HG03097 (cell line): Measurements from ENCODE around the gene LLGL2.
A peak's percentile ranks its signal among the peaks of the same experiment; 100 is the strongest.
"Not testable (repeated sequence)": the region's sequence is repeated elsewhere in the genome, so short reads cannot be mapped to it uniquely, and the experiment has no call there.

Experiments
- ATAC-seq: cut with Tn5 transposase; IDR thresholded peaks from one replicate; pipeline ENCODE4 v1.9.1; 2021; ENCODE audit not compliant: unreplicated experiment, low FRiP score

The LLGL2 gene

DNA sequence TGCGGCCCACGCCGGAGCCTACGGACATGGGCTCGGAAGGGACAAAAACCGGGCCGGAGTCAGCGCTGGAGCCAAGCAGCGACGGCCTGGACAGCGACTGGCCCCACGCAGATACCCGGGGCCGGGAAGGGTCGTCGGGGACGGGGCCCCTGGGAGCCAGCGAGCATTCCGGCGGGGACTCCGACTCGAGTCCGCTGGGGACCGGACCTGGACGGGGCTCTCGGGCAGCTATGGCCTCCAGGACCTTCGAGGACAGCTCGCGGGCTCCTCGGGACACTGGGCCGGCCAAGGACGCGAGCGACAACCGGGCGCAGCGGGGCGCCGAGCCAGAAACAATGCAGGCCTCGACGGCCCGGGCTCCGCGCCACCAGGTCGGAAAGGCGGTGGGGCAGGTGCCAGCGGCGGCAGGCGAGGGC is 63.1 kb downstream of the LLGL2 start:
- ATAC-seq = peak; percentile 12

DNA sequence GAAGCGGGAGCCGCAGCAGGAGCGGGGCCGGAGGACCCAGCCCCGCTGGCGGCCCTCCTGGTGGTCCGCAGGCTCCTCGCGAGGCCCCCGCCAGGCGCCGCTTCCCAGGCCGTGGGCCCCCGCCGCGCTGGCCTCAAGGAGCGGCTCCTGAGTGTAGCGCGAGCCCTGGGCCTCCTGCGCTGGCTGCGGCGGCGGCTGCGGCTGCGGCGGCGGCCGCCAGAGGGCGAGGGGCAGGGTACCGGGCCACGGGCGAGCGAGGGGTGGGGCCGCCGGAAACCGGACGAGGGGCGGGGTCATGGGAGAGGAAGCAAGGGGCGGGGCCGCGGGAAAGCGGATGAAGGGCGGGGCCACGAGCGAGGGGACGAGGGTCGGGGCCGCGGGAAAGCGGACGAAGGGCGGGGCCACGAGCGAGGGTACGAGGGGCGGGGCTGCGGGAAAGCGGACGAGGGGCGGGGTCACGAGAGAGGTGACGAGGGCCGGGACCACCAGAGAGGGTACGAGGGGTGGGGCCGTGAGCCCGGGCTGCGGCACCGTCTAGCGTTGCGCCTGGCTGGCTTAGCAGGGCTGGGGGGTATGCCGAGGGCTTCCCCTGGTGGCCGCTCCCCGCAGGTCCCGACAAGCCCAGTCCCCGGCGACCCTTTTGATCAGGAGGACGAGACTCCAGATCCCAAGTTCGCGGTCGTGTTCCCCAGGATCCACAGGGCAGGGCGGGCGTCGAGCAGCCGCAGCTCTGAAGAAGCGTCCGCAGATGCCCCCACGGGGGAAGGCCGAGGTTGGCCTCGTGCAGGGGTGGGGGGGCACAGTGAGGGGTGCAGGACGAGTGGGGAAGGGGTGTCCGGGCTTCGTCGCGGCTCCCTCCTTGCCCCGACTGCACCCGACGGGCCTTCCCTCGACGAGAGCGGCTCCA is 63.8 kb downstream of the LLGL2 start:
- peak; percentile 74 for ATAC-seq

DNA sequence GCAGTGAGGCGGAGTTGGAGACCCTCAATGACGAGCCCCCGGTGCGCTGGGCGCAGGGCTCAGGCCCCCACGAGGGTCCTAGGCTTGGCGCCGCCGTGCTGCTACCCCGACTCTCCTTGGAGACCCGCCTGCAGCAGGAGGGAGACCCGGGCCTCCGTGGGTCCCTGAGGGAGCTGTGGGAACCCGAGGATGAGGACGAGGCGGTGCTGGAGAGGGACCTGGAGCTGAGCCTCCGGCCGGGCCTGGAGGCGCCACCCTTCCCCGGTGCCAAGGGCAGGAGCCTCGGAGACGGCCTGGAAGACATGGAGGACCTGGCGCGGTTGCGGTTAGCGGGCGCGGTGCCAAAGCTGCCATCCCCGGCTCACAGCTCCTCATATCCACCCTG is 64.4 kb downstream of the LLGL2 start:
- no peak for ATAC-seq

DNA sequence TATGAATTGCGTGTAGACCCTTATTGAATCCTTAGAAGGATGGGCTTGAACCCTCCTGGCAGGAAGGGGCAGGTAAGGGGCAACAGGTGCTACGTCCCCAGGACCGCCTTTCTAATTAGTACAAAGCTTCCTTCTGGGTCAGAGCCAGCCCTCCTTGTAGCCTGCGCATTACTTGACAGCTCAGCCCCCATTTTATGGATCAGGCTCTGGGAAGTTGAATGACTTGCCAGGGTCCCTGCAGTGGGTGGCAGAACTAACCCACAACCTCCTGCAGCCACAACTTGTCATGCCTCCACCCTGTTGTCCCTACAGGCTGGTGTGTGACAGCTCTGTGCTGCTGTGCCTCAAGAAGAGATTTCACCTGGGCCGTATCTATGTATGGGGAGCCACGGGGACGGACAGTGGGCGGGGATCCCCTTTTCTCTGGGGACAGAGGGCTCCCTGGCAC is 64.8 kb downstream of the LLGL2 start:
- no peak for ATAC-seq

DNA sequence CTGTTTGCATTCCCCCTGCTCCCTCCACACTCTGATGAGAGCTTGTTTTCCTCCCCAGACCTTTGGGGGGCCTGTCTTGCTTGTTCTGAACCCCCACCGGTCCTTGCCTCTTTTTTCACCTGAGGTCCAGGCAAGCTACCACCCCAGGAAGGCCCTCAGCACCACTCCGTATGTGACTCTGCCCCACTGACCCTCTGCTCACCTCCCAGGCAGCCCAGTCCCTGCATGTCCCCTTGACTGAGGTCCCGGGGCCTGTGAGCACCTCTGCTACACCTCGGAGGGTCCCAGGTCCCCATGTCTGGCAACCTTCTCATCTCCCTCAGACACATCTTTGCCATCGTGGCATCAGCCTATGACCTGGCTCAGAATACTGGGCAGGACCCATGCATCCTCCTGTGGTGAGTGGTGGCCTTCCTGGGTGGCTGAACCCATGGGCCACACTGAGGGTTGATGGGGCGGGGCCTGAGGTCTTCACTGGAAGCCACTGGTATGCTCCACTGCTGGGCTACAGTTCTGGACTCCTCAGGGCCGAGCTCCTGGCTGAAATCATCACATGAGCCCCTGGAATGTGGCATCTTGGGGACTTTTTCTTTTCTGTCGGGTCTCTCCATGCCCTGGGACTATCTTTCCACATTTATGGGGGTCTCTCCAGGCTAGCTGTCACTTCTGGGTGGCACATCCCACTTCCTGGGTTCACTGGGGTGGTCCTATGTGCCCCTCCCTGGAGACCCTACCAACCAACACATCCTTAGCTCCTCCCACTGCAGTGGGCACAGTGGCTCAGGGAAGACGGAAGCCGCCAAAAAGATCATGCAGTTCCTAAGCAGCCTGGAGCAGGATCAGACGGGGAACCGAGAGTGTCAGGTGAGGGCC is 65.6 kb downstream of the LLGL2 start:
- no peak for ATAC-seq

DNA sequence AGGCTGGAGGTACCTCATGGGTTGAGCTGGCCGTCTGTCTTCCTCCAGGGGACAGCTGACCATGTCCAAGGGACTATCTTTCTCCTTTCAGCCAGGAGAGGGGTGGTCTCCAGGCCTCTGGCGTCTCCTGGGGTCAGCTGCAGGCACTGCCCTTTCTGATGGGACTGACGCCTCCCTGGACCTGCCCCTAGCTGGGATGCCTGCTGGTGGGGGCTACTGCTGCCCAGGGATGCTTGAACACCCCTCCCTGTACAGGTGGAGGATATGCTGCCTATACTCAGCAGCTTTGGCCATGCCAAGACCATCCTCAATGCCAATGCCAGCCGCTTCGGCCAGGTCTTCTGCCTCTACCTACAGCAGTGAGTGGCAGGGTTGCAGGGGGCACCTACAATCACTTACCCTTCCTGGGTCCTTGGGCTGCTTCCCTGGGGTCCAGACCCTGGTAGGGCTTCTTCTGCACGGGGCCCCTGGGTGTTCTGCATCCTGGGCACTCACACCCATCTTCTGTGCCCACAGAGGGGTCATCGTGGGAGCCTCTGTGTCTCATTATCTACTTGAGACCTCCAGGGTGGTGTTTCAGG is 66.3 kb downstream of the LLGL2 start:
- ATAC-seq = no peak

DNA sequence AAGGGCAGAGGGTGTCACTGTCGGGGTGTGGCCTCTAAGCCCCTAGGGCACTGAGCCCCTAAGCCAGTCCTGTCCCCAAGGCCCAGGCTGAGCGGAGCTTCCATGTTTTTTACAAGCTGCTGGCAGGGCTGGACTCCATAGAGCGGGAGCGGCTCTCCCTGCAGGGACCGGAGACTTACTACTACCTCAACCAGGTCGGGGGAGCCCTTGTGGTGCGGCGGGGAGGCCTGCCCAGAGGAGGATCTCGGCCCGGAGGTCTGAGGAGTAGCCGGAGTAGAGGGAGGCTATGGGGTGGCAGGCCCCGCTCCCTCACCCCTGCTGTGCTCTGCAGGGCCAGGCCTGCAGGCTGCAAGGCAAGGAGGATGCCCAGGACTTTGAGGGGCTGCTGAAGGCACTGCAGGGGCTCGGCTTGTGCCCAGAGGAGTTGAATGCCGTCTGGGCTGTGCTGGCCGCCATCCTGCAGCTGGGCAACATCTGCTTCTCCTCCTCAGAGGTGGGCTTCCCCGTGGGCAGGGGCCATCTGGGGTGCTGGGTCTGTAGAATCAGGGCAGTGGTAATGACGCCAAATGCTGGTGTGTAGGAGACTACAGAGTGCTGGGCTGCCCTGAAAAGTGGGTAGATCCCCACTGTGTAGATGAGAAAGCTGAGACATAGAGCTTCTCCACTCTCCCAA is 67.0 kb downstream of the LLGL2 start:
- no peak for ATAC-seq

DNA sequence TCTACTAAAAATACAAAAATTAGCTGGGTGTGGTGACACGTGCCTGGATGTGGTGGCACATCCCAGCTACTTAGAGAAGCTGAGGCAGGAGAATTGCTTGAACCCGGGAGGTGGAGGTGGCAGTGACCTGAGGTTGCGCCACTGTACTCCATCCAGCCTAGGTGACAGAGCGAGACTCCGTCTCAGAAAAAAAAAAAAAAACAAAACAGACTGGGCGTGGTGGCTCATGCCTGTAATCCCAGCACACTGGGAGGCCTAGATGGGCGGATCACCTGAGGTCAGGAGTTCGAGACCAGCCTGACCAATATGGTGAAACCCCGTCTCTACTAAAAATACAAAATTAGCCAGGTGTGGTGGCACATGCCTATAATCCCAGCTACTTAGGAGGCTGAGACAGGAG is 67.9 kb downstream of the LLGL2 start:
- not testable (repeated sequence) for ATAC-seq

DNA sequence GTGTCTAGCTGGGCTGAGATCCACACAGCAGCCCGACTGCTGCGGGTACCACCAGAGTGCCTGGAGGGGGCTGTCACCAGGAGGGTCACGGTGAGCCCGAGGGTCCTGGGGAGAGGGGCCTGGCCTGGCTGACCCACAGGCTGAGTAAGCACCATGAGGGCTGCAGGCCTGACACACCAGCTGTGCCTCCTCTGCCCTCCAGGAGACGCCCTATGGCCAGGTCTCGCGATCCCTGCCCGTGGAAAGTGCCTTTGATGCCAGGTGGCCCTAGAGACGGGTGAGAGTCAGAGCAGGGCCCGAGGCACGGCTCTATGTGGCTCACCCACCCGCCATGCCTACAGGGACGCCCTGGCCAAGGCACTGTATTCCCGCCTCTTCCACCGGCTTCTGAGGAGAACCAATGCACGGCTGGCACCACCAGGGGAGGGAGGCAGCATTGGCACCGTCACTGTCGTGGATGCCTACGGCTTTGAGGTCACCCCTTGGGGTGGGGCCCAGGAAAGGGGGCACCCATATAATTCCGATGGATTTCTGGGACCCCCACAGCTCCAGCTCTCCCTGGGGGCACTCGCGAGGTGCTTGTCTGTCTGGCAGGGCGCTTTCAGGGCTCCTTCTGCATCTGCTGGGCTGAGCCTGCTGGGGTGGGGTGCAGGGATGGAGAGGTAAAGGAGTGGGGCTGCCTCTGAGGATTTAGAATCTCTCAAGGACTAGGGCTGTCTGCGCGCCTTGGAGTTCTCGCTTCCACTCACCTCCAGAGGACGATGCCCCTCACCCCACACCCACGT is 69.2 kb downstream of the LLGL2 start:
- ATAC-seq = no peak

DNA sequence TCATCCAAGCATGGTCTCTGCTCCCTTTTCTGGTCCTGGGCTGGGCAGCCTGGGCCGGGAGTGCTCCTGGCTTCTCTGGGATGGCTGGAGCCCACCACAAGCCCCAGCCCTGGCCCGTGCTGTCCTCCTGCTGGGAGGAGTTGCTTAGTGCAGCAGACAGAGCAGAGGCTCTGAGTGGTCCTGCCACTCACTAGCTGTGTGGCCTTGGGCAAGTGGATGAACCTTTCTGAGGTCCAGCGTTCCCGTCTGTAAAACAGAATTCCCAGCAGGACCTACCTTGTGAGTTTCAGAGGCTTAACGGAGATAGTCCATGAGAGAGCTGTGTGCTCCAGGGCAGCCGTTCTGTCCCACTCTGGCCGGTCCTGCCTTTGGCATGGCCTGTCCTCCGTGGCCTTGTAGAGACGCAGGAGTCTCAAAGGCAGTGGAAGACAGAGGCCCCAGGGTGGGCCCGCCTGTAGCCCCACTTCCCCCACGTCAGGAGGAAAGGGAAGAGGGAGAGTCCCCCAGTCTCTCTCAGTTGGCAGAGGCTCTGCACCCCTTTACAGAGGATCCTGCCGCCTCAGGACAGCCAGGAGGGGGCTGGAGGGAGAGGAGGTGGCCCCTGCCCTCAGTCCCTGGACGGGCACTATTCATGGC is 69.9 kb downstream of the LLGL2 start:
- no peak for ATAC-seq

DNA sequence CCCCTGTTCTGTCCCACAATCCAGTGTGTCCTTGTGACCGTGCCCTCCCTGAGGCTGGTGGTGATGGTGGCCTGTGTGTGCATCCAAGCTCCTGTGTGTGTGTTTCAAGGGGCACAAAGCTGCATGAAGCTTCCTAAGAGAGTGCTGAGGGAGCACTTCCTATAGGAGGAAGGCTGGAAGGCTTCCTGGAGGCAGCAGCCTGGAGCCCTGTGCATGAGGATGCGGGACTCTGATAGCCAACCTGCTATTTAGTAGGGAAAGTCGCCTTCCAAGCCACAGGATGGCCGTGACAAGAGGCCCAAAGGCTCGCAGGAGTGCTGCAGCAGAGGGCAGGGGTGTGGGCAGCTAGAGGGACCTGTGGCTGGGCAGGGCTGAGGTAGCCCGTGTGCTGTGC is 70.4 kb downstream of the LLGL2 start:
- no peak for ATAC-seq

DNA sequence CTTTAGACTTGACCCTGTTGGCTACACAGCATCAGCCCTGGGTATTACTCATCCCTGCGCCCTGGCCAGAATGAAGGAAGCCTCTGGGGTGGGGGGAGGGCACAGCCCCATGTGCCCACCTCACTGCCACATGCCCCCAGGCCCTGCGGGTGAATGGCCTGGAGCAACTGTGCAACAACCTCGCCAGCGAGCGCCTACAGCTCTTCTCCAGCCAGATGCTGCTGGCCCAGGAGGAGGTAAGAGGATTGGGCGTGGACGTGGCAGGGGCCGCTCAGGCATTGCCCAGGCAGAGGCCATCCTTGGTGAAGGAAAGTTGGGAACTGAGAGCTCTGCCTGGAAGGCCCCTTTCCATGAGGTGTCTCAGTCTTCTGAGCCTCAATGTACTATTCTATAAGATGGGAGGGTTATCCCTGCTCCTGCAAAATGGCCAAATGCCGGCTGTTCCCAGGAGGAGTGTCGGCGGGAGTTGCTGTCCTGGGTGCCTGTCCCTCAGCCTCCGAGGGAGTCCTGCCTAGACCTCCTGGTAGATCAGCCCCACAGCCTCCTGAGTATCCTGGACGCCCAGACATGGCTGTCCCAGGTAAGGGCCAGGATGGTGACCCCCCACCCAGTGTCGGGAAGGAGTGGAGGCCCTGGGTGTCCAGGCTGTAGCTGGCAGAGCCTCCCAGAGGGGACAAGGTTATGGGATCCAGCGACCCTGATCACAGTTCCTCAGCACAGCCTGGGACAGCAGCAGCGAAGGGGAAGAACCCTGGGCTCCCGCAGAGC is 71.0 kb downstream of the LLGL2 start:
- ATAC-seq = no peak

DNA sequence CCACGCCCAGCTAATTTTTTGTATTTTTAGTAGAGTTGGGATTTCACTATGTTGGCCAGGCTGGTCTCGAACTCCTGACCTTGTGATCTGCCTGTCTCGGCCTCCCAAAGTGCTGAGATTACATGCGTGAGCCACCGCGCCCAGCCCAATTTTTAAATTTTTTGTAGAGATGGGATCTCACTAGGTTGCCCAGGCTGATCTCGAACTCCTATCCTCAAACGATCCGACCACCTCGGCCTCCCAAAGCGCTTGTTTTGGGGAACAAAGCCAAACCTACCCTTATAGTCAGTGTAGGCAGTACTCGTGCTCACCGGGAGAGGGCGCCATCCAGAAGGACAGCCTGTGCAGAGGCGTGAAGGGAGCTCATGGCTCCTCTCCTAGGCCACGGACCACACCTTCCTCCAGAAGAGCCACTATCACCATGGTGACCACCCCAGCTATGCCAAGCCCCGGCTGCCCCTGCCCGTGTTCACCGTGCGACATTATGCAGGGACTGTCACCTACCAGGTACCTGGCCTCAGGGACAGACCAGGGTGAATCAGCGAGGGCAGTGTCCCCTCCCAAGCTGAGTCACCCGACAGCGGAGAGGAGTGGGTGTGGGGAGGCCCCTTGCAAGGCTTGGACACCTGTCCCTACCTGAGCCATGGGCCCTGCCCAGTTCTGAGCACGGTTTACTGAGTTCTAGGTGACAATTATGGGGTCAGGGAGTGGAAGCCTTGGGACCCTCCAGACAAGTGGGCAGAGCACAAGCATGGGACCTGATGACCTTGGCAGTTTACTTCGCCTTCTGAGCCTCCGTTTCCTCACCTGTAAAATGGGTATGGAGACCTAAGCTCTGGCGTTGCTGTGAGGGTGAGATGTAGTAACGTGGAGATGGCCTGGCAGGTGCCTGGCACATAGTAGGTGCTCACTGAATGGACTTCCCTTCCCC is 75.8 kb downstream of the LLGL2 start:
- no peak for ATAC-seq

DNA sequence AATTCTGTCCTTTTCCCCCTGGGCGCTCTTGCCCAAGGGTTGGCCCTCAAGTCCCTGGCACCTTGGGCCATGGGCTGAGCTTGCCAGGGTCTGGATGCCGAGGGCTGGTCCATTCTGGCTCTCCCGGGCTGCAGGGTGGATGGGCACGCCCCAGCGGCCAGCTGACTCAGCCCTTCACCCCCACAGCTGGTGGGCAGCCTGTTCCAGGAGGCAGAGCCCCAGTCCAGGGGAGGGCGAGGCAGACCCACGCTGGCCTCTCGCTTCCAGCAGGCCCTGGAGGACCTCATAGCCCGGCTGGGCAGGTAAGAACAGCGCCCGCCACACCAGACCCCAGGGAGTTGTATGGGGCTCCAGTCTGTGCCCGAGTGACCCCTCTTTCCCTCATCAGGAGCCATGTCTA is 77.1 kb downstream of the LLGL2 start:
- ATAC-seq = no peak

DNA sequence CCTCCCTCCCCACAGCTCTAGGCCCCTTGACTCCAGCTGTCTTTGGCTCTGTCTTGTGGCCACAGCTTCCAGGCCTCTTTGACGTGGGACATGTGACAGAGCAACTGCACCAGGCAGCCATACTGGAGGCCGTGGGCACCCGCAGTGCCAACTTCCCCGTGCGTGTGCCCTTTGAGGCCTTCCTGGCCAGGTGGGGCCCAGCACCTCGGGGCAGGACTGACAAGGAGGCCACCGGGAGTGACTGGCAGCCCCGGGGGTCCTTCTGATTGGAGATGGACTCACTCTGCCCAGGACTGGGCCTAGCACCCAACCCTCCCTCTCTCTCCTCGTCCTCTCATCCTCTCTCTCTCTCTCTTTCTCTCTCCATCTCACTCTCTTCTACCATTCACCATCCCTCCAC is 77.6 kb downstream of the LLGL2 start:
- ATAC-seq = no peak

DNA sequence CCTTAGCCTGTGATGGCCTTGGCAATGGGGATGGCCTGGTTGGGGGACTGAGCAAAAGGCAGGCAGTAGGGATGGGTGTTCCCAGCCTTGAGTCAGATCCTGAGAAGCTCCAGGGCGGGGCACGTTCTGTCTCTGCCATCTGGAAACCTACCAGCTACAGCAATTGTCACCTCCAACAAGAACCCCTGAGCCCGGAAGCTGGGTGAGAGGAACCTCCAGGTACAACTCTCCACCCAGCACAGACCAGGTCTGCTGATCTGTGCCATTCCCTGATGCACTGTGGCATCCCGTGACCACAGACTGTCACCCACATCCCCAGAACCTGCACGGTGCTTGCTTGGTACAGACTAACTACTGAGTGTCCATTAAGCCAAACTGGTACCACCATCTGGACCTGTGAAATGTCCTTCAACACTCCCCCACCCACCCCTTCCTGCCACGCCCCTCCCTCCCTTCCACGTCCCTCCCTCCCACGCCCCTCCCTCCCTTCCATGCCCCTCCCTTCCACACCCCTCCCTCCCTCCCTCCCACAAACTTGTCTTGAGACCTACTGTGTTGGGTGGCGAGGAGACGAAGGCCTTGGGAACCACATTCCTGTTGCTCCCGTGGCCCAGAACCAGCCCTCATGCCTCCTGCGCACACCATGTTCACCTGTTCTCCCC is 78.7 kb downstream of the LLGL2 start:
- ATAC-seq = no peak

DNA sequence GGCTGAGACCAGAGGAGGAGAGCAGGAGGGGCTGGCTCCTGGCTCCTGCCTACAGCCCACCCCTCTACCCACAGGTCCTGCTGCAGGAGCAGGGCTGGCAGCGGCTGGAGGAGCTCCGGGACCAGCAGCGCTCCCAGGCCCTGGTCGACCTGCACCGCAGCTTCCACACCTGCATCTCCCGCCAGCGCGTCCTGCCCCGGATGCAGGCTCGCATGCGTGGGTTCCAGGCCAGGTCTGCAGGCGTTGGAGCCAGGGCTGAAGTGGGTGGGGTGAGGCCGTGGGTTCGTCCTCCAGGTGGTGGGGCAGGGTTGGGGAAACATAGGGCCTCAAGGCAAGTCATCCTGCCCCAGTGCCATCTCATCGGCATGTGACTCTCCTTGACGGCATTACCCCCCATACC is 80.3 kb downstream of the LLGL2 start:
- ATAC-seq = no peak
